ENCODE data around the gene LYST.

GRCh38 chr1:235661568-235661967, 205.1 kb downstream of the LYST start:
- TF ChIP-seq, protein P1, sequence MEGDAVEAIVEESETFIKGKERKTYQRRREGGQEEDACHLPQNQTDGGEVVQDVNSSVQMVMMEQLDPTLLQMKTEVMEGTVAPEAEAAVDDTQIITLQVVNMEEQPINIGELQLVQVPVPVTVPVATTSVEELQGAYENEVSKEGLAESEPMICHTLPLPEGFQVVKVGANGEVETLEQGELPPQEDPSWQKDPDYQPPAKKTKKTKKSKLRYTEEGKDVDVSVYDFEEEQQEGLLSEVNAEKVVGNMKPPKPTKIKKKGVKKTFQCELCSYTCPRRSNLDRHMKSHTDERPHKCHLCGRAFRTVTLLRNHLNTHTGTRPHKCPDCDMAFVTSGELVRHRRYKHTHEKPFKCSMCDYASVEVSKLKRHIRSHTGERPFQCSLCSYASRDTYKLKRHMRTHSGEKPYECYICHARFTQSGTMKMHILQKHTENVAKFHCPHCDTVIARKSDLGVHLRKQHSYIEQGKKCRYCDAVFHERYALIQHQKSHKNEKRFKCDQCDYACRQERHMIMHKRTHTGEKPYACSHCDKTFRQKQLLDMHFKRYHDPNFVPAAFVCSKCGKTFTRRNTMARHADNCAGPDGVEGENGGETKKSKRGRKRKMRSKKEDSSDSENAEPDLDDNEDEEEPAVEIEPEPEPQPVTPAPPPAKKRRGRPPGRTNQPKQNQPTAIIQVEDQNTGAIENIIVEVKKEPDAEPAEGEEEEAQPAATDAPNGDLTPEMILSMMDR (IDR thresholded peaks at IDR 0.05; ENCODE audit: control extremely low read depth in 1 of 3, insufficient read depth in 1 of 3, low read depth in 1 of 3, low read length in 3 of 3) = no peak
- TF ChIP-seq RAD21 (IDR thresholded peaks at IDR 0.05 in 1 of 2, conservative IDR thresholded peaks at IDR 0.05 in 1 of 2; ENCODE audit: low read depth in 2 of 2, low read length in 2 of 2) (no peak), GTF2F1 (IDR thresholded peaks at IDR 0.05; ENCODE audit: borderline replicate concordance, low read depth, low read length) (no peak), MAX (IDR thresholded peaks at IDR 0.05) (no peak), EZH2 (IDR thresholded peaks at IDR 0.05; ENCODE audit: low read depth, low read length, severe bottlenecking) (no peak), CEBPB (IDR thresholded peaks at IDR 0.05; ENCODE audit: low read depth, low read length) (no peak), POLR2A (IDR thresholded peaks at IDR 0.05; ENCODE audit: control extremely low read depth in 1 of 2, low read depth in 2 of 2, low read length in 2 of 2) (no peak), GABPA (IDR thresholded peaks at IDR 0.05; ENCODE audit: borderline replicate concordance, insufficient read depth, low read length) (no peak), MAFK (IDR thresholded peaks at IDR 0.05; ENCODE audit: low read depth, low read length) (no peak), SIN3A (conservative IDR thresholded peaks at IDR 0.05 in 1 of 2, IDR thresholded peaks at IDR 0.05 in 1 of 2; ENCODE audit: low read depth in 1 of 2, low read length in 2 of 2) (no peak), USF2 (IDR thresholded peaks at IDR 0.05; ENCODE audit: low read length) (no peak)

Data from H1 (cell line).